IMR-90 (cell line): ENCODE data around the gene CWF19L2.

ENCODE experiments used
- POLR2A ChIP-seq: IDR thresholded peaks from 2 replicates; pipeline ENCODE4 v1.6.1; 2012; ENCODE audit warnings: mild to moderate bottlenecking, low read depth, low read length
- RAD21 ChIP-seq: IDR thresholded peaks from 2 replicates; pipeline ENCODE4 v1.6.1; 2012; ENCODE audit warnings: low read length, improper control_type of control experiment
- RCOR1 ChIP-seq: IDR thresholded peaks from 2 replicates; pipeline ENCODE4 v1.6.1; 2012; ENCODE audit warnings: mild to moderate bottlenecking, low read length, improper control_type of control experiment; ENCODE audit not compliant: insufficient replicate concordance
- TF ChIP-seq, protein P1 (sequence below): conservative IDR thresholded peaks from 2 replicates; pipeline ENCODE4 v1.5.1; 2012; ENCODE audit warnings: mild to moderate bottlenecking, low read depth, low read length, improper control_type of control experiment
- TF ChIP-seq, protein P2 (sequence below): fragments of 150-350 bp; IDR thresholded peaks from 2 replicates; pipeline ENCODE4 v1.6.1; 2016; ENCODE audit warnings: low read depth, mild to moderate bottlenecking, low read length, moderate library complexity, borderline replicate concordance

DNA sequence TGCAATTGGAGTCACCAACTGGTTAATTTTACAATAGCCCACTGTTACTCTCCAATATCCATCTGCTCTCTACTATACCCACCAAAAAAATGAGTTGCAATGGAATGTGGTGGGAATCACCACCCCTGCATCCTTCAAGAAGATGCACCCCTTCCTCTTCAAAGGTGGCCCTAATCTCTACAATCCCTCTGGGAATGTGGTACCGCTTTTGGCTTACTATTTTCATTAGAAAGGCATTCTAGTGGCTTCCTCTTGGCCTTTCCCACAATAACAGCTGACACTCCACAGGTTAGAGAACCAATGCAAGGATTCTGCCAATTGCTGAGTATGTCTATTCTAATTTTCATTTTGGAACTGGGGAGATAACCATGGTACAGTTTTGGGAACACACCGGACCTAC lies 33.2 kb upstream of the CWF19L2 start:
- TF ChIP-seq, protein P1, sequence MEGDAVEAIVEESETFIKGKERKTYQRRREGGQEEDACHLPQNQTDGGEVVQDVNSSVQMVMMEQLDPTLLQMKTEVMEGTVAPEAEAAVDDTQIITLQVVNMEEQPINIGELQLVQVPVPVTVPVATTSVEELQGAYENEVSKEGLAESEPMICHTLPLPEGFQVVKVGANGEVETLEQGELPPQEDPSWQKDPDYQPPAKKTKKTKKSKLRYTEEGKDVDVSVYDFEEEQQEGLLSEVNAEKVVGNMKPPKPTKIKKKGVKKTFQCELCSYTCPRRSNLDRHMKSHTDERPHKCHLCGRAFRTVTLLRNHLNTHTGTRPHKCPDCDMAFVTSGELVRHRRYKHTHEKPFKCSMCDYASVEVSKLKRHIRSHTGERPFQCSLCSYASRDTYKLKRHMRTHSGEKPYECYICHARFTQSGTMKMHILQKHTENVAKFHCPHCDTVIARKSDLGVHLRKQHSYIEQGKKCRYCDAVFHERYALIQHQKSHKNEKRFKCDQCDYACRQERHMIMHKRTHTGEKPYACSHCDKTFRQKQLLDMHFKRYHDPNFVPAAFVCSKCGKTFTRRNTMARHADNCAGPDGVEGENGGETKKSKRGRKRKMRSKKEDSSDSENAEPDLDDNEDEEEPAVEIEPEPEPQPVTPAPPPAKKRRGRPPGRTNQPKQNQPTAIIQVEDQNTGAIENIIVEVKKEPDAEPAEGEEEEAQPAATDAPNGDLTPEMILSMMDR: no peak
- TF ChIP-seq POLR2A (no peak), RCOR1 (no peak), RAD21 (no peak)
- TF ChIP-seq, protein P2, sequence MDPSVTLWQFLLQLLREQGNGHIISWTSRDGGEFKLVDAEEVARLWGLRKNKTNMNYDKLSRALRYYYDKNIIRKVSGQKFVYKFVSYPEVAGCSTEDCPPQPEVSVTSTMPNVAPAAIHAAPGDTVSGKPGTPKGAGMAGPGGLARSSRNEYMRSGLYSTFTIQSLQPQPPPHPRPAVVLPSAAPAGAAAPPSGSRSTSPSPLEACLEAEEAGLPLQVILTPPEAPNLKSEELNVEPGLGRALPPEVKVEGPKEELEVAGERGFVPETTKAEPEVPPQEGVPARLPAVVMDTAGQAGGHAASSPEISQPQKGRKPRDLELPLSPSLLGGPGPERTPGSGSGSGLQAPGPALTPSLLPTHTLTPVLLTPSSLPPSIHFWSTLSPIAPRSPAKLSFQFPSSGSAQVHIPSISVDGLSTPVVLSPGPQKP: no peak
